Large intestine (tissue), 3 donors: ENCODE measurements around the gene CCDC86. TPM values are rescaled to one million over a fixed set of nuclear protein-coding genes. Genes with fewer than 3 reads are reported as not detected.

Source experiments
- DNase-seq, 2 donors: peaks; one replicate each; pipeline versions ENCODE4 v3.0.0 to v3.0.0-alpha.2; 2013
- H3K27ac ChIP-seq: one replicate; pipeline ENCODE4 v1.5.1; 2013; ENCODE audit warnings: low read length
- H3K27me3 ChIP-seq: 2 replicates; pipeline ENCODE4 v1.6.1; 2013; ENCODE audit warnings: low read length; ENCODE audit not compliant: control insufficient read depth, insufficient read depth
- H3K36me3 ChIP-seq: 2 replicates; pipeline ENCODE4 v1.6.1; 2013; ENCODE audit warnings: low read length; ENCODE audit not compliant: control insufficient read depth, insufficient read depth
- H3K4me1 ChIP-seq: one replicate; pipeline ENCODE4 v1.6.1; 2013; ENCODE audit warnings: low read length; ENCODE audit not compliant: control insufficient read depth, insufficient read depth
- H3K4me3 ChIP-seq: one replicate; pipeline ENCODE4 v1.5.1; 2013; ENCODE audit warnings: low read length
- H3K9me3 ChIP-seq: one replicate; pipeline ENCODE4 v1.6.1; 2013; ENCODE audit warnings: mild to moderate bottlenecking, low read depth, low read length, moderate library complexity; ENCODE audit not compliant: control insufficient read depth
- WGBS: methylation state at CpG from one replicate; pipeline ENCODE4 v1.1.5; 2013; ENCODE audit warnings: low lambda C conversion rate; ENCODE audit not compliant: insufficient coverage; 5-methylcytosine and 5-hydroxymethylcytosine counted together
- polyA plus RNA-seq: library from polyadenylated mRNA; unstranded; fragments of 120-200 nt; gene quantifications from one replicate; pipeline ENCODE4 v1.2.1, GENCODE V29; 2013

CCDC86 gene
- polyA plus RNA-seq, 1 donor: 21.6 TPM

GRCh38 chr11:60852117-60852981 is 10.4 kb downstream of the CCDC86 start:
- peak; percentile 83 to 97 for DNase-seq
- H3K9me3 ChIP-seq: peaks cover 9% of the 10 kb centered on the region
- peak overlapping the region; percentile 27 for H3K4me3 ChIP-seq
- peaks cover 37% of the 10 kb centered on the region for H3K36me3 ChIP-seq
- no CpG with 5 or more reads among the region's 78 CpGs for WGBS
- peak overlapping the region; percentile 91 for H3K27ac ChIP-seq
- peaks cover 5% of the 10 kb centered on the region for H3K27me3 ChIP-seq
- peaks cover 36% of the 10 kb centered on the region for H3K4me1 ChIP-seq

GRCh38 chr11:60852982-60853950 is 11.4 kb downstream of the CCDC86 start:
- no peak overlapping the region for H3K4me3 ChIP-seq
- WGBS: no CpG with 5 or more reads among the region's 68 CpGs
- peaks cover 9% of the 10 kb centered on the region for H3K9me3 ChIP-seq
- no peak overlapping the region for H3K27ac ChIP-seq
- peaks cover 29% of the 10 kb centered on the region for H3K36me3 ChIP-seq
- DNase-seq: no peak
- peaks cover 31% of the 10 kb centered on the region for H3K4me1 ChIP-seq
- H3K27me3 ChIP-seq: peaks cover 5% of the 10 kb centered on the region

- no CpG with 5 or more reads among the region's 8 CpGs for WGBS
- Histone ChIP-seq H3K27me3 (peaks cover 5% of the 10 kb centered on the region), H3K9me3 (peaks cover 9% of the 10 kb centered on the region), H3K4me3 (no peak overlapping the region), H3K36me3 (peaks cover 20% of the 10 kb centered on the region), H3K4me1 (peaks cover 31% of the 10 kb centered on the region), H3K27ac (no peak overlapping the region)
- DNase-seq: no peak
These were observed 12.4 kb downstream of the CCDC86 start for GRCh38 chr11:60854140-60854846.

DNA sequence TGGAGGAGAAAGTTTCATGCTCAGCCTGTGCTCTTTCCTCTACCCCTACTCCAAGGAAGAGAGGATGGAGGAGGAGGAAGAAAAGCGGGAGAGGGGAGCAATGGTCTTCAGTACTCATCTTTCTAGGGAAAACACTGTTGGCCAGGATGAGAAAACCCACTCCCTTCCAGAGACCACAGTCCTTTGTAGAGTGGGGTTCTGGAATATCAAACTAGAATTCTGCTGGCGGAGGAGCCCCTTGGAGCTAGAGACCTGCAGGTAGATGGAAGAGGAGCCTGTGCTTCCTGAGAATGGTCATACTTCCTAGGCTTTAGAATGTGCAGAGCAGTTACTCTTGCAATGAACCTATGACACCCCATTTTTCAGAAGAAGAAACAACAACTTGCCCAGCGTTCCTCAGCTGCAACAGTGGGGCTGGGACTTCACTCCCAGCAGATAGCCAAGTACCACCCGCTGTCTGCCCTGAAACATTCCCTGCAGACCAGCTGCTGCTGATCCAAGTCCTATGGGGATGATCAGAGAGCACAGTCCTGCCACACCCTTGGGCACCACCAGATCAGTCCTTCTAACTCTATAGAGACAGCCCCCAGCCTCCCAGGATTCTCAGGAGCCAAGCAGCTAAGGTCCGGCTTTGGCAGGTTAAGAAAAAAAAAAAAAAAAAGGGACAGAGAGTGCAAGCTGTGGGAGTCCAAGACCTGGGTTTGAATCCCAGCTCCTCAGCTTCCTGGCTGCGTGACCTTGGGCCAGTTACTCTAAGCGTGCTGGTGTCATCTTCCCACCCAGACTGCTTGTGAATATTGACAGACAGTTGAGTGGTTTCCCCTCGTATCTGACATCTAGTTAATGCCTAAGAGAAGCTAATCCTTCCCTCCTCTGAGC is 13.2 kb downstream of the CCDC86 start:
- WGBS: 30% methylated on average over 2 of the region's 8 CpGs
- peaks cover 5% of the 10 kb centered on the region for H3K27me3 ChIP-seq
- no peak overlapping the region for H3K27ac ChIP-seq
- peaks cover 12% of the 10 kb centered on the region for H3K36me3 ChIP-seq
- H3K4me1 ChIP-seq: peaks cover 31% of the 10 kb centered on the region
- DNase-seq: peak in 1 of 2 donors; percentile 62
- H3K9me3 ChIP-seq: peaks cover 9% of the 10 kb centered on the region
- H3K4me3 ChIP-seq: no peak overlapping the region

- Histone ChIP-seq H3K27me3 (peaks cover 5% of the 10 kb centered on the region), H3K4me3 (no peak within 1 kb of the TSS), H3K36me3 (peaks cover 4% of the 10 kb centered on the region), H3K27ac (no peak within 1 kb of the TSS), H3K9me3 (peaks cover 9% of the 10 kb centered on the region), H3K4me1 (peaks cover 30% of the 10 kb centered on the region)
- peak in 1 of 2 donors; percentile 46 for DNase-seq
- WGBS: 70% methylated on average over 2 of the region's 14 CpGs
These were observed 14.1 kb downstream of the CCDC86 start, which contains the start of gene PTGDR2 for GRCh38 chr11:60855726-60856633. PTGDR2 (minus strand) TSS chr11:60855950; CDS start chr11:60853722, 2,228 bp downstream.

GRCh38 chr11:60857378-60858232 is 15.7 kb downstream of the CCDC86 start:
- peaks cover 5% of the 10 kb centered on the region for H3K27me3 ChIP-seq
- peaks cover 9% of the 10 kb centered on the region for H3K9me3 ChIP-seq
- no CpG with 5 or more reads among the region's 5 CpGs for WGBS
- no peak overlapping the region for H3K4me3 ChIP-seq
- H3K36me3 ChIP-seq: no peaks in the 10 kb centered on the region
- H3K27ac ChIP-seq: no peak overlapping the region
- no peak for DNase-seq
- H3K4me1 ChIP-seq: peaks cover 19% of the 10 kb centered on the region

GRCh38 chr11:60858236-60858635 is 16.3 kb downstream of the CCDC86 start:
- peaks cover 19% of the 10 kb centered on the region for H3K4me1 ChIP-seq
- H3K4me3 ChIP-seq: no peak overlapping the region
- H3K27ac ChIP-seq: no peak overlapping the region
- DNase-seq: no peak
- WGBS: no CpG with 5 or more reads among the region's 8 CpGs
- no peaks in the 10 kb centered on the region for H3K36me3 ChIP-seq
- peaks cover 4% of the 10 kb centered on the region for H3K9me3 ChIP-seq
- peaks cover 2% of the 10 kb centered on the region for H3K27me3 ChIP-seq

GRCh38 chr11:60858731-60859464 is 17.0 kb downstream of the CCDC86 start:
- Histone ChIP-seq H3K27me3 (peaks cover 2% of the 10 kb centered on the region), H3K4me3 (no peak overlapping the region), H3K27ac (no peak overlapping the region), H3K9me3 (no peaks in the 10 kb centered on the region), H3K36me3 (no peaks in the 10 kb centered on the region), H3K4me1 (peaks cover 16% of the 10 kb centered on the region)
- no CpG with 5 or more reads among the region's 4 CpGs for WGBS
- no peak for DNase-seq
